GM23338 (cell line): Measurements from ENCODE around the gene ABHD6. TPM values are rescaled to one million over a fixed set of nuclear protein-coding genes. Genes with fewer than 3 reads are reported as not detected.

Experiments
- ATAC-seq: fragments of 200-7000 bp; cut with Tn5 transposase; 3 replicates; pipeline ENCODE4 v1.9.1; 2020
- DNase-seq: peaks from one replicate; pipeline ENCODE4 v3.0.0-alpha.2; 2015; ENCODE audit warnings: low spot score
- H2AFZ ChIP-seq: fragments of 200-600 bp; sonication (generic); 2 replicates; pipeline ENCODE4 v1.8.0; 2016; ENCODE audit warnings: antibody characterized with exemption, mild to moderate bottlenecking, moderate library complexity
- H3F3A ChIP-seq: fragments of 200-600 bp; sonication (generic); replicated peaks from 2 replicates; pipeline ENCODE4 v1.8.0; 2017; ENCODE audit warnings: antibody characterized with exemption, mixed run types, low read depth
- H3K27ac ChIP-seq: fragments of 200-600 bp; sonication (generic); 2 replicates; pipeline ENCODE4 v1.6.1; 2016; ENCODE audit warnings: low read depth
- H3K27me3 ChIP-seq: fragments of 200-600 bp; sonication (generic); 2 replicates; pipeline ENCODE4 v1.8.0; 2016; ENCODE audit warnings: mild to moderate bottlenecking, mixed run types, moderate library complexity; ENCODE audit not compliant: insufficient read depth
- H3K36me3 ChIP-seq: fragments of 200-600 bp; sonication (generic); 2 replicates; pipeline ENCODE4 v1.8.0; 2016; ENCODE audit warnings: mild to moderate bottlenecking; ENCODE audit not compliant: insufficient read depth
- H3K4me1 ChIP-seq: fragments of 200-600 bp; sonication (generic); 2 replicates; pipeline ENCODE4 v1.8.0; 2016; ENCODE audit warnings: mild to moderate bottlenecking, moderate library complexity; ENCODE audit not compliant: insufficient read depth
- H3K4me2 ChIP-seq: fragments of 200-600 bp; sonication (generic); 2 replicates; pipeline ENCODE4 v1.7.1; 2017; ENCODE audit warnings: mixed run types
- H3K4me3 ChIP-seq: fragments of 200-600 bp; sonication (generic); 2 replicates; pipeline ENCODE4 v1.6.1; 2016; ENCODE audit warnings: mixed run types
- H3K79me2 ChIP-seq: fragments of 200-600 bp; sonication (generic); replicated peaks from 2 replicates; pipeline ENCODE4 v1.8.0; 2017; ENCODE audit warnings: mild to moderate bottlenecking; ENCODE audit not compliant: insufficient read depth
- H3K9me2 ChIP-seq: fragments of 200-600 bp; sonication (generic); 2 replicates; pipeline ENCODE4 v1.8.0; 2017; ENCODE audit not compliant: insufficient read depth
- H4K20me1 ChIP-seq: fragments of 200-600 bp; sonication (generic); replicated peaks from 2 replicates; pipeline ENCODE4 v1.8.0; 2017; ENCODE audit warnings: mild to moderate bottlenecking; ENCODE audit not compliant: insufficient read depth
- H3K27ac Mint-ChIP-seq: 2 replicates; pipeline ENCODE4 v1.8.0; 2020; ENCODE audit warnings: inconsistent platforms, mild to moderate bottlenecking, moderate library complexity, mixed read lengths
- H3K27me3 Mint-ChIP-seq: 3 replicates; pipeline ENCODE4 v1.8.0; 2022; ENCODE audit warnings: low read depth, mild to moderate bottlenecking, moderate library complexity, mixed read lengths, inconsistent platforms; ENCODE audit not compliant: insufficient read depth, poor library complexity
- H3K36me3 Mint-ChIP-seq: 3 replicates; pipeline ENCODE4 v1.8.0; 2021; ENCODE audit warnings: low read depth, mild to moderate bottlenecking, inconsistent platforms, moderate library complexity, mixed read lengths
- H3K4me1 Mint-ChIP-seq: 3 replicates; pipeline ENCODE4 v1.8.0; 2020; ENCODE audit warnings: mild to moderate bottlenecking, inconsistent platforms, mixed read lengths
- H3K4me3 Mint-ChIP-seq: 3 replicates; pipeline ENCODE4 v1.8.0; 2021; ENCODE audit warnings: moderate library complexity, mild to moderate bottlenecking, inconsistent platforms, mixed read lengths
- H3K9me3 Mint-ChIP-seq: 3 replicates; pipeline ENCODE4 v1.8.0; 2020; ENCODE audit warnings: moderate library complexity, mild to moderate bottlenecking, inconsistent platforms, mixed read lengths
- CREB1 ChIP-seq: fragments of 250-450 bp; sonication (Bioruptor Pico); IDR thresholded peaks from 2 replicates; pipeline ENCODE4 v1.5.0; 2020; ENCODE audit warnings: low read depth, mild to moderate bottlenecking, moderate library complexity
- CTCF ChIP-seq, 2 experiments: fragments of 200-600 bp in 1 of 2; sonication (generic) in 1 of 2; conservative IDR thresholded peaks; 2 replicates each; pipeline versions ENCODE4 v1.5.1 to v1.6.1; 2016 to 2017; ENCODE audit warnings: antibody characterized with exemption in 2 of 2, low read depth in 2 of 2, mild to moderate bottlenecking in 2 of 2, moderate library complexity in 1 of 2
- NANOG ChIP-seq: IDR thresholded peaks from 2 replicates; pipeline ENCODE4 v1.6.1; 2016; ENCODE audit warnings: antibody characterized with exemption, borderline replicate concordance
- POLR2AphosphoS5 ChIP-seq: IDR thresholded peaks from 2 replicates; pipeline ENCODE4 v1.6.1; 2016; ENCODE audit warnings: antibody characterized with exemption, low read depth
- ZNF462 ChIP-seq: fragments of 250-450 bp; sonication (Bioruptor Pico); IDR thresholded peaks from 2 replicates; pipeline ENCODE4 v1.5.0; 2020; ENCODE audit warnings: mild to moderate bottlenecking, moderate library complexity
- polyA plus RNA-seq: library from polyadenylated mRNA; unstranded; fragments of >200 nt; fragmentation: Nextera tagmentation; extraction: Ambion mirVana; gene quantifications from 2 replicates; pipeline ENCODE4 v1.2.1, GENCODE V29; 2016
- total RNA-seq: library from RNA; depleted of rRNA; stranded (reverse); fragments of >200 nt; shearing (Covaris generic); gene quantifications from 2 replicates; pipeline ENCODE4 v1.2.3, GENCODE V29; 2014
- TF ChIP-seq, protein P1 (sequence below): IDR thresholded peaks from 2 replicates; pipeline ENCODE4 v1.6.1; 2016; ENCODE audit warnings: antibody characterized with exemption

Gene ABHD6
- total and polyA plus RNA-seq, 2 experiments from 2014 or later = 3.7 to 5.5 TPM

DNA sequence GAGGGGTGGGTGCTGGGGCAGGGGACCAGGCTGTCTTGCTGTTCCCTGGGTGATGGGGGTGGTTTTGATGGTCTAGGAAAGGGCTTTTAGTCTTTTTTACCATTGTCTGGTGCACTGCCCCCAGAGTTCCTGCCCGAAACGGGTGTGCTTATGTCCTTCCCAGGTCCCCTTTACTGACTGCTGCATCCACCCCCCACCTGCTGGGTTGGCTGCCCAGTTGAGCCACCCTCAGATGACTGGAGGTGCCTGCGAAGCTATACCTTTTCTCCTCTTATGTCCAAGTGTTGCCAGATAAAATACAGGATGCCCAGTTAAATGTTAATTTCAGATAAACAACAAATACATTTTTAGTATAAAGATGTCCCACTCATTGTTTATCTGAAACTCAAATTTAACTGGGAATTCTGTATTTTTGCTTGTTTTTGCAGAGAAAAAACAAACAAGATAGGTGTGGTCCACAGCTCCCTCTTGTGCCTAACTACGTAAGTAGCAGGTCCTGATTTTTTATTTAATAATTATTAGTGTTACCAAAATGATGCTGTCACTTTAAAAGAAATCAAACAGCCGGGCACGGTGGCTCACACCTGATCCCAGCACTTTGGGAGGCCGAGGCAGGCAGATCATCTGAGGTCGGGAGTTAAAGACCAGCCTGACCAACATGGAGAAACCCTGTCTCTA lies 62.4 kb downstream of the ABHD6 start:
- TF ChIP-seq CREB1 (CRISPR knock-in tag) (no peak), NANOG (no peak), CTCF (conservative IDR thresholded peaks at IDR 0.05; ENCODE audit: low read depth in 2 of 2) (peak; percentile 56 to 83)
- Histone ChIP-seq H3F3A (no peaks in the 10 kb centered on the region), H3K4me2 (no peak overlapping the region), H2AFZ (0 out of 2 replicates have a peak overlapping the region, but pooled peaks have one; percentile 23), H3K4me3 (no peak overlapping the region), H3K27ac (no peak overlapping the region), H4K20me1 (no peaks in the 10 kb centered on the region), H3K27me3 (0 out of 2 replicates have a peak, but pooled peaks cover 3% of the 10 kb centered on the region), H3K36me3 (no peaks in the 10 kb centered on the region), H3K9me2 (no peaks in the 10 kb centered on the region), H3K4me1 (0 out of 2 replicates have a peak, but pooled peaks cover 3% of the 10 kb centered on the region), H3K79me2 (no peaks in the 10 kb centered on the region)
- H3K27me3 Mint-ChIP-seq = peaks cover 7% of the 10 kb centered on the region
- DNase-seq = peak; percentile 63
- no peak overlapping the region for H3K4me3 Mint-ChIP-seq
- peak; percentile 67 for ATAC-seq
- H3K27ac Mint-ChIP-seq = no peak overlapping the region
- H3K9me3 Mint-ChIP-seq = no peaks in the 10 kb centered on the region
- H3K36me3 Mint-ChIP-seq = no peaks in the 10 kb centered on the region
- H3K4me1 Mint-ChIP-seq = peaks cover 7% of the 10 kb centered on the region

- Histone ChIP-seq H3K9me2 (no peaks in the 10 kb centered on the region), H4K20me1 (peaks cover 29% of the 10 kb centered on the region), H3F3A (peaks cover 3% of the 10 kb centered on the region; the same call in 1 of the 2 replicates), H3K27ac (peak within 1 kb of the TSS; percentile 93), H3K4me3 (peak within 1 kb of the TSS; percentile 100), H3K4me1 (peaks cover 7% of the 10 kb centered on the region; the same call in 1 of the 2 replicates), H3K27me3 (0 out of 2 replicates have a peak, but pooled peaks cover 3% of the 10 kb centered on the region), H3K79me2 (peaks cover 48% of the 10 kb centered on the region), H2AFZ (0 out of 2 replicates have a peak within 1 kb of the TSS, but pooled peaks have one; percentile 86), H3K4me2 (peak within 1 kb of the TSS; percentile 99), H3K36me3 (peaks cover 13% of the 10 kb centered on the region)
- Mint-ChIP-seq H3K9me3 (no peaks in the 10 kb centered on the region), H3K4me1 (peaks cover 12% of the 10 kb centered on the region; the same call in 2 of the 3 replicates), H3K36me3 (peaks cover 24% of the 10 kb centered on the region), H3K27me3 (peaks cover 22% of the 10 kb centered on the region), H3K27ac (peak within 1 kb of the TSS; percentile 99), H3K4me3 (peak within 1 kb of the TSS; percentile 97)
- TF ChIP-seq, protein P1, sequence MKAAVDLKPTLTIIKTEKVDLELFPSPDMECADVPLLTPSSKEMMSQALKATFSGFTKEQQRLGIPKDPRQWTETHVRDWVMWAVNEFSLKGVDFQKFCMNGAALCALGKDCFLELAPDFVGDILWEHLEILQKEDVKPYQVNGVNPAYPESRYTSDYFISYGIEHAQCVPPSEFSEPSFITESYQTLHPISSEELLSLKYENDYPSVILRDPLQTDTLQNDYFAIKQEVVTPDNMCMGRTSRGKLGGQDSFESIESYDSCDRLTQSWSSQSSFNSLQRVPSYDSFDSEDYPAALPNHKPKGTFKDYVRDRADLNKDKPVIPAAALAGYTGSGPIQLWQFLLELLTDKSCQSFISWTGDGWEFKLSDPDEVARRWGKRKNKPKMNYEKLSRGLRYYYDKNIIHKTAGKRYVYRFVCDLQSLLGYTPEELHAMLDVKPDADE = peak; percentile 79; the same call in 1 of the 2 replicates
- TF ChIP-seq CTCF (conservative IDR thresholded peaks at IDR 0.05; ENCODE audit: low read depth in 2 of 2) (peak; percentile 93 to 97), CREB1 (CRISPR knock-in tag) (peak; percentile 99), ZNF462 (CRISPR knock-in tag) (no peak), POLR2AphosphoS5 (peak; percentile 77)
- DNase-seq = peak; percentile 99
- ATAC-seq = peak; percentile 93
These were observed 68.5 kb downstream of the ABHD6 start, which contains the start of the genes HTD2 and RPP14 for GRCh38 chr3:58305882-58306711. HTD2 (plus strand) TSS chr3:58306520; CDS start chr3:58317614, 11,094 bp downstream. RPP14 (plus strand) TSS chr3:58306245; CDS start chr3:58310330, 4,085 bp downstream.
